Fibroblast of the aortic adventitia (primary cell): ENCODE results near the gene TNKS1BP1. TPM values are rescaled to one million over a fixed set of nuclear protein-coding genes. Genes with fewer than 3 reads are reported as not detected.

ENCODE experiments used
- DNase-seq: peaks from one replicate; pipeline ENCODE4 v3.0.0-alpha.2; 2010; ENCODE audit warnings: low read depth
- H3K4me3 ChIP-seq: 2 replicates; pipeline ENCODE4 v1.5.1; 2011; ENCODE audit warnings: low read depth, mild to moderate bottlenecking, control low read depth, low read length, moderate library complexity
- CTCF ChIP-seq: IDR thresholded peaks from 2 replicates; pipeline ENCODE4 v1.5.1; 2011; ENCODE audit warnings: mild to moderate bottlenecking, low read length, control low read depth, inconsistent platforms; ENCODE audit not compliant: insufficient read depth
- total RNA-seq: library from RNA; depleted of rRNA; stranded (reverse); fragments of >200 nt; gene quantifications from 2 replicates; pipeline ENCODE4 v1.2.3, GENCODE V29; 2012; ENCODE audit warnings: low replicate concordance

Gene TNKS1BP1
- total RNA-seq, 1 donor, result 70.0 TPM

DNA sequence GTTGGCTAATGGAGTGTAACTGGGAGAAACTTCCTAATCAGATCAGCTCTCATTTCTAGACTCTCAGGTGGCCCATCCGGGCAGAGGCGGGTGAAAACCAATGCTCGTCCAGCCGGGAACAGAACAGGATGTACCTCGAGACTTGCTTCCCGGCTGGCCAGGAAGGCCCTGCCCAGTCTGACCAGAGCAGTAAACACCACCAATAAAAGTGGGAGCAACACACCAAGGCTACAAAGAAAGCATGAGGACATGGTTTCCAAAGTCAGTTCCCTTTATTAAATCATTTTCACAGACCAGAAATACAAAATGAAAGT is 940 bp upstream of the TNKS1BP1 start:
- TF ChIP-seq CTCF, result no peak
- DNase-seq, result no peak
- H3K4me3 ChIP-seq, result peak overlapping the region; percentile 66

DNA sequence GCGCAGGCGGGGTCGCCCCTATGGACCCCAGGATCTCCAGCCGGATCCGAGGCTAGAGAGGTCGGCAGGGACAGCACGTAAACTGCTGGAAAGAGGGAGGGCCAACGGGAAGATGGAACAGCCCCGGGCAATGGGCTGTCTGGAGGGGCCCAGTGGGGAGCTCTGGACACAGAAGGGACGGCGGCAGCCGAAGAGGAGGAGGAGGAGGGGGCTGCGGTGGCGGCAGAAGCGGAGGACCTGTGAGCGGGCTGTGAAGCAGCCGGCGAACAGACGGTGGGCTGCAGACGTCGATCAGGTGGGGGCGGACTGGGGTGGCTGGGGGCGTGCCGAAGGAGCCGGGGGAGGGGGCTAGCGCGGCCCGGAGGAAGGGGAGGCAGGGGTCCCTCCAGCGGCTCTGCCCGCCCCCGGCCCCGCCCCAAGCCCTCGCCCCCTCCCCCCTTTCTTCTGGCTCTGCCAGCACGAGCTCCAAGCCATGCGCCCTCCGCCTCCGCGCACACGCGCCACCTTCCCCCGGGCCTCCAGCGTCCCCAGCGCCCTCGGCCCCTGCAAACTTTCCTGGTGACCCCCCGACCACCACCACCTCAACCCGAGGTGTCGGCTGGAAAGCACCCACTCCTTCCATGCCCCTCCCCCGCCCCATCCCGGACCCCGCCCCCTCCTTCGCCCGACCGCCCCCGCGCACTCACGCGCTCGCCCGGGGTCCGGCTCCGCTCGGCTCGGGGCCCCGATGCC is 432 bp downstream of the TNKS1BP1 start:
- DNase-seq, result peak; percentile 52
- TF ChIP-seq CTCF, result no peak
- H3K4me3 ChIP-seq, result peak overlapping the region; percentile 91

- DNase-seq, result no peak
- no peak for TF ChIP-seq CTCF
- H3K4me3 ChIP-seq, result peak overlapping the region; percentile 91
These were observed 948 bp downstream of the TNKS1BP1 start for GRCh38 chr11:57323855-57324153.

GRCh38 chr11:57323167-57323854 is 1.4 kb downstream of the TNKS1BP1 start:
- peak; percentile 50 for DNase-seq
- TF ChIP-seq CTCF, result peak; percentile 38
- peak overlapping the region; percentile 91 for H3K4me3 ChIP-seq

DNA sequence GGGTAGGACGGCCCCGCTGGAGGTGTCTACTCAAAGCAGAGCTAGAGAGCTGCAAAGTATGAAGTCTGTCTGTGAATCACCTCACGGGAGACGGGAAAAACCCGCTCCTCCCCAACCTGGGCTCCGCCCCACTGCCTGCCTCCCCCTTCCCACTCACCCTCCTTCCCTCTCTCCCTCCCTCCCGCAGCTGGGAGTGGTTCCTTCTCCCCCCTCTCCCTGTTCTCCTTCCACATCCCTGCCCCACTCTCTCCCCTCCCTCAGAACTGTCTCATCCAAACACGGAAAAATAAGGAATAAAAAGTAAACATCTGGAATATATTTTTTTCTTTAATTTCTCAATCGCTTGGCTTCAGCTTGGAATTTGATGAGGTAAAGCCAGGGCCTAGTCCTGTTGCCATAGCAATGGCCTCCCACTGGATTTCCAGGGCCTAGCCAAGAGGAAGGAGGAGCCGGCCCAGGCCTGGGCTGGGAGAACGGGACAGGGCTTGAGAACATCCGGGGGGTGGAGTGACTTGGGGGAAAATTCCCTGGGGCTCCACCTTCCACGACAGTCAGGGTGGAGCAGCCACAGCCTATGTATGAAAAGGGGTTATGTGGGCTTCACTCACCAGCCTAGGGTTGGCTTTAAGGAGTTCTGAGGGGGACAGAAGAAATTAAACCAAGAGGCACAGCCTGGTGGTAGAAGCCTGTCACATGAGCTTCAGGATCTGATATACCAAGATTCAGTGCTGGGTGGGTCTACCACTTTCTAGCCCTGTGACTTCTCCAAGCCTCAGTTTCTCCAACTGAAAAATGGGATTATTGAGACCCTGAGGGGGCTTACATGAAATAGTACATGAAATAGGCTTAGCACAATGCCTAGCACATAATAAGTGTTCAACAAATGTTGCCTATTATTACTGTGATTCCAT is 2.2 kb downstream of the TNKS1BP1 start:
- TF ChIP-seq CTCF, result peak; percentile 27
- peak overlapping the region; percentile 91 for H3K4me3 ChIP-seq
- DNase-seq, result peak; percentile 99

- no peak for TF ChIP-seq CTCF
- peak; percentile 45 for DNase-seq
- H3K4me3 ChIP-seq, result peak overlapping the region; percentile 73
These were observed 3.1 kb downstream of the TNKS1BP1 start for GRCh38 chr11:57321388-57322255.
